Activated CD8-positive, alpha-beta memory T cell treated with anti-CD3 and anti-CD28 coated beads, Interleukin-2, amount 10 ng/mL, durations not matched to agents 7 days and 5 days (primary cell): ENCODE measurements around the gene DCAF6. TPM values are rescaled to one million over a fixed set of nuclear protein-coding genes. Genes with fewer than 3 reads are reported as not detected.

Experiments used
- ATAC-seq: fragments of 150-1000 bp; cut with Tn5 transposase; one replicate; pipeline ENCODE4 v1.10.0; 2021; ENCODE audit warnings: moderate library complexity
- CTCF ChIA-PET: fragments of 350-600 bp; sonication (Branson Sonifier 250); formaldehyde crosslinking; loops from one replicate; lab custom pipeline; 2021; ENCODE audit warnings: antibody characterized with exemption; lab: Charles Lee
- DNase-seq: peaks from one replicate; pipeline ENCODE4 v3.0.0-alpha.2; 2020
- H3K27ac Mint-ChIP-seq: one replicate; pipeline ENCODE4 v1.8.0; 2021; ENCODE audit warnings: mild to moderate bottlenecking, mixed read lengths
- H3K27me3 Mint-ChIP-seq: one replicate; pipeline ENCODE4 v1.8.0; 2021; ENCODE audit warnings: mixed read lengths
- H3K36me3 Mint-ChIP-seq: one replicate; pipeline ENCODE4 v1.8.0; 2021; ENCODE audit warnings: mild to moderate bottlenecking, mixed read lengths
- H3K4me1 Mint-ChIP-seq: one replicate; pipeline ENCODE4 v1.8.0; 2021; ENCODE audit warnings: mixed read lengths
- H3K4me3 Mint-ChIP-seq: one replicate; pipeline ENCODE4 v1.8.0; 2021; ENCODE audit warnings: mild to moderate bottlenecking, moderate library complexity, mixed read lengths
- H3K9me3 Mint-ChIP-seq: one replicate; pipeline ENCODE4 v1.8.0; 2022; ENCODE audit warnings: low read depth, mixed read lengths
- total RNA-seq, 2 experiments: library from RNA; stranded (reverse); gene quantifications; one replicate each; pipeline ENCODE4 v1.2.3, GENCODE V29; 2021

DCAF6 gene
- total RNA-seq, 2 experiments from 2014 or later = 27.5 to 31.1 TPM

DNA sequence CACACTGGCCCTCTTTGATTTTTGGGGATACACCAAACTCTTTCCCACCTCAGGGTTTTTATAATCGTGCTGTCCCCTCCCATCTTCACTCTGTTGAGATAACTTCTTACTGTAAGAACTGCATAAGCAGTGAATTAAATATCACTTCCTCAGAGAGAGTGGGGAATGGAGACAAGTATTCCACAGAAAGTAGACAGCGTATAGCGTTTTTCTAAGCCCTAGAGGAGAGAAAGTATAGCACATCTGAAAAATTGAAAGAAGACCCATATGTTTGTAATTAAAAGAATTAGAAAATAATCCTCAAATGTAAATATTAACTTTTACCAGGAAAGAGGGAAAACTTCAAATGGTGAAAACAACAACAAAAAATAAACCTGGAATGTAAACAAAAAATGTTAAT lies 132.9 kb downstream of the DCAF6 start:
- Mint-ChIP-seq H3K9me3 (no peaks in the 10 kb centered on the region), H3K4me3 (no peak overlapping the region), H3K27ac (no peak overlapping the region), H3K4me1 (no peaks in the 10 kb centered on the region), H3K27me3 (no peaks in the 10 kb centered on the region), H3K36me3 (peaks cover 32% of the 10 kb centered on the region)
- ATAC-seq (no peak), DNase-seq (no peak)
- CTCF ChIA-PET = interaction anchor here (1.3 kb wide), 1 partner anchor 13 kb away, joined by 5 read pairs; no protein-coding TSS in a partner anchor

- ATAC-seq (no peak), DNase-seq (no peak)
- Mint-ChIP-seq H3K4me3 (no peak overlapping the region), H3K36me3 (peaks cover 11% of the 10 kb centered on the region), H3K27me3 (no peaks in the 10 kb centered on the region), H3K4me1 (peaks cover 2% of the 10 kb centered on the region), H3K27ac (no peak overlapping the region), H3K9me3 (no peaks in the 10 kb centered on the region)
- CTCF ChIA-PET = interaction anchor here (1.4 kb wide), 1 partner anchor 479 kb away, joined by 3 read pairs; no protein-coding TSS in a partner anchor
Observed at GRCh38 chr1:168079761-168080160, 143.3 kb downstream of the DCAF6 start.

GRCh38 chr1:168081373-168082007 lies 145.0 kb downstream of the DCAF6 start:
- Mint-ChIP-seq H3K27ac (no peak overlapping the region), H3K4me1 (peaks cover 3% of the 10 kb centered on the region), H3K9me3 (no peaks in the 10 kb centered on the region), H3K27me3 (no peaks in the 10 kb centered on the region), H3K36me3 (peaks cover 3% of the 10 kb centered on the region), H3K4me3 (no peak overlapping the region)
- no peak for ATAC-seq
- DNase-seq = no peak
- CTCF ChIA-PET = interaction anchor here (0.7 to 2.9 kb wide), 43 partner anchors 9 to 528 kb away, joined by 3 to 25 read pairs (median 5); partner anchors contain the start of genes CREG1, DCAF6 and MPC2

- Mint-ChIP-seq H3K4me3 (no peak overlapping the region), H3K27me3 (no peaks in the 10 kb centered on the region), H3K36me3 (no peaks in the 10 kb centered on the region), H3K9me3 (no peaks in the 10 kb centered on the region), H3K4me1 (peaks cover 3% of the 10 kb centered on the region), H3K27ac (no peak overlapping the region)
- DNase-seq = peak; percentile 83
- CTCF ChIA-PET = interaction anchor here (0.7 to 2.9 kb wide), 52 partner anchors 10 to 529 kb away, joined by 3 to 25 read pairs (median 4); partner anchors contain the start of genes CREG1, DCAF6 and MPC2
- peak; percentile 88 for ATAC-seq
Observed at GRCh38 chr1:168082008-168082876, 145.8 kb downstream of the DCAF6 start.

- H3K9me3 Mint-ChIP-seq = no peaks in the 10 kb centered on the region
- CTCF ChIA-PET = interaction anchor here (0.6 to 2.7 kb wide), 14 partner anchors 12 to 994 kb away, joined by 3 to 12 read pairs (median 5); partner anchors contain the start of genes DCAF6 and MPC2
- no peaks in the 10 kb centered on the region for H3K27me3 Mint-ChIP-seq
- no peak overlapping the region for H3K4me3 Mint-ChIP-seq
- H3K4me1 Mint-ChIP-seq = peaks cover 3% of the 10 kb centered on the region
- no peak for ATAC-seq
- no peak overlapping the region for H3K27ac Mint-ChIP-seq
- H3K36me3 Mint-ChIP-seq = no peaks in the 10 kb centered on the region
- no peak for DNase-seq
Observed at GRCh38 chr1:168083456-168084325, 147.2 kb downstream of the DCAF6 start.

DNA sequence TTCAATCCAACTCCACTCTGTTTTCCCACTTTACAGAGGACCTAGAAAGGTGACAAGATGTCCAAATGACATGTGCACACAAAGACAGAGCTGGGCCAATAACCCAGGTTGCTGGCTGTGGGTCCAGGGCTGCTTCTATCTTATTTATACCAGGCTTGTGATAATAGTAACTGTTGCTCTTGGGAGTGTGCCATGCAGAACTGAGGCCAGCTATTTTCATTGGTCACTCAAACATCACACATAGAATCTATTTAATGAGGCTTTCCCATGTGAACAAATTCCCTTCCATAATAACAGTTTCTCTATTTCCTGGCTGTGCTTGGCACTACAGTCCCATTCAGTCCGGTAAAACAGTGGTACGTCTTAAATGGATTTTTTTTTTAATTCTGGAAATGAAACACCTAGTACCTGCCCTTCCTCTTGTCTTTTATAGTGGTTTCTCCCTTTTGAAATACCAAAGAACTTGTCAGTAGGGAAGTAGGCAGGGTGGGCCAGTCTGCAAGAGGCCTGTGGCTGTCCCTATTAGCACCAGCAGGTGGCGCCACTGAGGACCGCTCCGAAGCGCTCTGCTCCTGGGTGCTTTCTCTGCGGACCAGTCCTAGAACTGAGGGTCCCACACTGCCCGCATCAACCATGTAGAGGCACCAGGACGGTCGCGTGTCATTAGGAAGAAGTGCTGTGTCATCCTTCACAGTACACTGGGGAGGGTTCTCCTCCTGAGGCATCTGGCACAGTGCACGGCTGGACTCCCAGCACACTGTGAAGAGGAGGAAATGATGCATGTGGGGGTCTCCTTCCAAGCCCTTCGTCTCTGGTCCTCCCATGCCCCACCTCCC lies 148.1 kb downstream of the DCAF6 start:
- Mint-ChIP-seq H3K4me1 (peaks cover 3% of the 10 kb centered on the region), H3K27me3 (no peaks in the 10 kb centered on the region), H3K4me3 (no peak overlapping the region), H3K27ac (no peak overlapping the region), H3K9me3 (no peaks in the 10 kb centered on the region), H3K36me3 (no peaks in the 10 kb centered on the region)
- DNase-seq (peak; percentile 77), ATAC-seq (peak; percentile 74)
- CTCF ChIA-PET = interaction anchor here (0.7 to 2.1 kb wide), 20 partner anchors 10 to 490 kb away, joined by 3 to 6 read pairs (median 3); no protein-coding TSS in a partner anchor

- Mint-ChIP-seq H3K4me3 (no peak overlapping the region), H3K36me3 (no peaks in the 10 kb centered on the region)
Observed at GRCh38 chr1:168085401-168085872, 149.0 kb downstream of the DCAF6 start.

DNA sequence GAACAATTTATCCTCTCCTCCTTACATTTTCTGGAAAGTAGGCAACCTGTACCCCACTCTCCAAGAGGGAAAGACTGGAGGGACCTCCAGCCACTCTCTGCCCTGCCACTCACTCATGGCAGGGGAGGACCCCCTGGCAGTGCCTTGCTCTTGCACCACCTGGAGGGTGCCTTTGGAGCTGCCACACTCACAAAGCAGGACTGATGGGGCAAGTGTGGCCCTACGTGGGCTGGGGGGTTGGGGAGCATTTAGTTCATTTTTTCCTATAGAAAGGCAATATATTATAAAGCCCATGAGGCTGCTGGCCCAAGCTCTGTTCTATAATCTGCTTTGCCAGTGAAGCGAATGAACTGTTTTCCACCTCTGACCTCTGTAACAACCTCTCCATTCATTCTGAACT lies 150.0 kb downstream of the DCAF6 start:
- Mint-ChIP-seq H3K36me3 (no peaks in the 10 kb centered on the region), H3K4me1 (peaks cover 3% of the 10 kb centered on the region), H3K27me3 (no peaks in the 10 kb centered on the region), H3K9me3 (no peaks in the 10 kb centered on the region), H3K4me3 (no peak overlapping the region), H3K27ac (no peak overlapping the region)
- ATAC-seq = no peak
- CTCF ChIA-PET = interaction anchor here (0.5 to 1.6 kb wide), 3 partner anchors 9 to 491 kb away, joined by 3 to 4 read pairs (median 3); no protein-coding TSS in a partner anchor
- no peak for DNase-seq

More at GRCh38 chr1:168085401-168085872, 149.0 kb downstream of the DCAF6 start:
- H3K27me3 Mint-ChIP-seq = no peaks in the 10 kb centered on the region
- peaks cover 3% of the 10 kb centered on the region for H3K4me1 Mint-ChIP-seq
- no peaks in the 10 kb centered on the region for H3K9me3 Mint-ChIP-seq
- ATAC-seq (no peak), DNase-seq (no peak)
- CTCF ChIA-PET = interaction anchor here (0.6 to 1.6 kb wide), 17 partner anchors 9 to 490 kb away, joined by 3 to 5 read pairs (median 3); no protein-coding TSS in a partner anchor
- H3K27ac Mint-ChIP-seq = no peak overlapping the region

- CTCF ChIA-PET = interaction anchor here (1.0 kb wide), 1 partner anchor 104 kb away, joined by 3 read pairs; no protein-coding TSS in a partner anchor
- Mint-ChIP-seq H3K36me3 (no peaks in the 10 kb centered on the region), H3K4me1 (peaks cover 3% of the 10 kb centered on the region), H3K4me3 (no peak overlapping the region), H3K27me3 (no peaks in the 10 kb centered on the region), H3K9me3 (no peaks in the 10 kb centered on the region), H3K27ac (no peak overlapping the region)
- no peak for ATAC-seq
- no peak for DNase-seq
Observed at GRCh38 chr1:168087696-168088095, 151.2 kb downstream of the DCAF6 start.

- Mint-ChIP-seq H3K27ac (no peak overlapping the region), H3K9me3 (no peaks in the 10 kb centered on the region), H3K4me1 (peaks cover 3% of the 10 kb centered on the region), H3K27me3 (no peaks in the 10 kb centered on the region), H3K36me3 (no peaks in the 10 kb centered on the region), H3K4me3 (no peak overlapping the region)
- ATAC-seq (no peak), DNase-seq (no peak)
- CTCF ChIA-PET = no interaction called here
Observed at GRCh38 chr1:168088511-168089325, 152.2 kb downstream of the DCAF6 start.

- Mint-ChIP-seq H3K27me3 (no peaks in the 10 kb centered on the region), H3K9me3 (no peaks in the 10 kb centered on the region), H3K4me3 (no peak overlapping the region), H3K36me3 (no peaks in the 10 kb centered on the region), H3K4me1 (peaks cover 3% of the 10 kb centered on the region), H3K27ac (no peak overlapping the region)
- ATAC-seq (no peak), DNase-seq (no peak)
- CTCF ChIA-PET = no interaction called here
Observed at GRCh38 chr1:168089326-168089978, 153.0 kb downstream of the DCAF6 start.
